Activated CD4-positive, alpha-beta T cell treated with anti-CD3 and anti-CD28 coated beads, Interleukin-2, amount 50 U/mL, for 24 hours (primary cell): ENCODE results near the gene MYOZ1.
"Not testable (repeated sequence)": the region's sequence is repeated elsewhere in the genome, so short reads cannot be mapped to it uniquely, and the experiment has no call there.

ENCODE experiments used
- DNase-seq, 2 donors: peaks; one replicate each; pipeline ENCODE4 v3.0.0-alpha.2; 2020; ENCODE audit warnings: low read depth in 1 of 2, low spot score in 1 of 2

MYOZ1 gene

DNA sequence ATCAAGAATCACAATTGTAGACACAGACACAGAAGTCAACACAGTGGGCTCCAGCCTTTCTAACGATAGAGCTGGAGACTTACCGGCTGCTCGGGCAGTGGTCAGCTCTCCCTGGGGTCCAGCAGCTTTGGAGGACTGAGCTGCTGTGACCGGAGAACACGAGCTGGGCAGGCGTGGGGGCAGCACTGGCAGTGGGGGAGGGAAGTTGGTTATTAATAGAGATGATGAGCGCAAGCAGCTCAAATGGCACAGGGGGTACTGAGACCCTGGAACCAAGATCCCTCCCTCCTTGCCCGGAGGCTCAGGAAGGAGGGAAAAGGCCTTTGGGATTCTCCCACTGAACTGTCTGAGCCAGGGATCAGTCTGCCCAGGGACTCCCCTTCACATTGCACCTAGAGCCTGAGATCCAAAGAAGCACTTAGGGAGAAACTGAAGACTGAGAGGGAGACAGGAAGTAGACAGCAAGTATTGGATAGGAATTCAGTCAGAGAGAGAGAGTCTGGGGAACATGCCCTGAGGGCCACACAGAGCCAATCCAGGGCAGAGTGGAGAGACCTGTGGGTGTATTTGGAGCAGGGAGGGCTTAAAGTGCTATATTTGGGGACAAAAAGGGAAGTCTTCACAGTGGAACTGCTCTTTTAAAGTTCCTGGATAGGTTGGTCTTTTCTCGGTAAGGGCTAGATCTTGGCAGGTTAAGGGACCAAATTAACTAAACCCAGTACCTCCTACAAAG, at the start of gene MYOZ1:
Gene MYOZ1 (minus strand): TSS at position 147 of the 733 bp plus-strand sequence. CDS start 1,457 bp downstream, outside the sequence.
- DNase-seq = no peak

DNA sequence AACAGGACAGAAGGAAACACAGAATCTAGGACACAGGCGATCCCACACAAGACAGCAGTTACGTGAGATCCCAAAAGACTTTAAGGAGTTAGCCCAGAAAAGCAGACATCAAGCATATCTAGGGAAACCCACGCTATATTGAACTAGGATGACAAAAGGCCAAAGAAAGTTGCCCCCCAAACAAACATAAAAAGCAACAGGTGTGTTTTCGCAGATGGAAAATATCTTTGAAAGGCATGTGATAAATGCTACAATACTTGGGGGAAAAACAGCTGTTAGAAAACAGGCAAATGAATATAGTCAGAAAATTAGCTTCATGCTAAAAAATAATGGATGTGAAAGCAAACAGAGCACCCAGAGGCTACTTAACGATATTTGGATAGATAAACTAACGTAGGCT, 49.5 kb upstream of the MYOZ1 start:
- DNase-seq = not testable (repeated sequence)

DNA sequence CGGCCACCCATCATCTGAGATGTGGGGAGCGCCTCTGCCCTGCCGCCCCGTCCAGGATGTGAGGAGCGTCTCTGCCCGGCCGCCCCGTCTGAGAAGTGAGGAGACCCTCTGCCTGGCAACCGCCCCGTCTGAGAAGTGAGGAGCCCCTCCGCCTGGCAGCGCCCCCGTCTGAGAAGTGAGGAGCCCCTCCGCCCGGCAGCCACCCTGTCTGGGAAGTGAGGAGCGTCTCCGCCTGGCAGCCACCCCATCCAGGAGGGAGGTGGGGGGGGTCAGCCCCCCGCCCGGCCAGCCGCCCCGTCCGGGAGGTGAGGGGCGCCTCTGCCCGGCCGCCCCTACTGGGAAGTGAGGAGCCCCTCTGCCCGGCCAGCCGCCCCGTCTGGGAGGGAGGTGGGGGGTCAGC, 48.3 kb upstream of the MYOZ1 start:
- DNase-seq = not testable (repeated sequence)

GRCh38 chr10:73687641-73688040, 46.4 kb upstream of the MYOZ1 start:
- DNase-seq = not testable (repeated sequence)

DNA sequence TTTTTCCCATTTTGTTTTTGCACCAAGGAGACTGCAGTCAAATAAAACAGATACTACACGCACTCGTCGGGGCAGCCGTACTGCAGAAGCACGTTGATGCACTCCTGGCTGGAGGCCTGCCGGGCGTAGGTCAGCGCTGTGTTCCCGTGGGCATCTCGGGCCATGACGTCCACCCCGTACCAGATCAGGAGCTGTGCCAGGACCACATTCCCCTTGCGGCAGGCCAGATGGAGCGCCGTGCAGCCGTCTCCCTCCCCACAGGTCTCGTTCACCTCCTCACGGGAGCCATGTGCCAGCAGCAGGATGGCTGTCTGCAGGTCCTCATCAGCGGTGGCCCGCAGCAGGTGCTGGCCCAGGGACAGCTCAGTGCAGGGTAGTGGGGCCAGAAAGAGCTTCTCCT, 33.3 kb upstream of the MYOZ1 start:
- not testable (repeated sequence) for DNase-seq

- not testable (repeated sequence) for DNase-seq
These were observed 27.1 kb upstream of the MYOZ1 start for GRCh38 chr10:73668378-73668777.

DNA sequence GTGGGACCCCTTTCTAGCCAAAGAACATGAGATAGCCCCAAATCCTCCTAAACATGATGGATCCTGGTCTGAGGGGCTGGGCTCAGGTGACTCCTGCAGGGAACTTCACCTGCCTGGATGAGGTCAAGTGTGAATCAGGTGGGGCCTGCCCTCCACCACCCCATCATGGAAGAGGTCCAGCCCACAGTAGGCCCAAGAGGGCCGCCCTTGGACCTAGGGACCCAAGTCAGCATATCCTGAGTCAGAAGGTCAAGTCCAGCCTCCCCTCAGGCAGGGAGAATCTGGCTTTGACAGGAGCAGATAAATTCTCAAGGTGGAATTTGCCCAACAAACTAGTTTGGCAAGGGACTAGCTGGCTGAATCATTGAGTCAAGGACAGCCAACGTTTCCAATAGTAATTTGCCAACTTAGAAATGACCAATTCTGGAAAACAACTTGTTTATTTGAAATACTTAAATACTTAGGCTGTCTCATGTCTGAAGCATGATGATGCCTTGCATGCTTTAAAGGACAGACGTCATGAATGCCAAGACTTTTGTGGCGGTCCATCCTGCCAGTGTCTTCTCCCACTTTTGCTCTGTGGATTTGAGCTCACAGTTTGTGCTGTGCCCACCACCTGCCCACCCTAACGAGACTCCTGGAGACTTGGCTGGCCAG, 25.0 kb upstream of the MYOZ1 start:
- DNase-seq = not testable (repeated sequence)

- not testable (repeated sequence) for DNase-seq
These were observed 24.3 kb upstream of the MYOZ1 start for GRCh38 chr10:73665581-73665980.

DNA sequence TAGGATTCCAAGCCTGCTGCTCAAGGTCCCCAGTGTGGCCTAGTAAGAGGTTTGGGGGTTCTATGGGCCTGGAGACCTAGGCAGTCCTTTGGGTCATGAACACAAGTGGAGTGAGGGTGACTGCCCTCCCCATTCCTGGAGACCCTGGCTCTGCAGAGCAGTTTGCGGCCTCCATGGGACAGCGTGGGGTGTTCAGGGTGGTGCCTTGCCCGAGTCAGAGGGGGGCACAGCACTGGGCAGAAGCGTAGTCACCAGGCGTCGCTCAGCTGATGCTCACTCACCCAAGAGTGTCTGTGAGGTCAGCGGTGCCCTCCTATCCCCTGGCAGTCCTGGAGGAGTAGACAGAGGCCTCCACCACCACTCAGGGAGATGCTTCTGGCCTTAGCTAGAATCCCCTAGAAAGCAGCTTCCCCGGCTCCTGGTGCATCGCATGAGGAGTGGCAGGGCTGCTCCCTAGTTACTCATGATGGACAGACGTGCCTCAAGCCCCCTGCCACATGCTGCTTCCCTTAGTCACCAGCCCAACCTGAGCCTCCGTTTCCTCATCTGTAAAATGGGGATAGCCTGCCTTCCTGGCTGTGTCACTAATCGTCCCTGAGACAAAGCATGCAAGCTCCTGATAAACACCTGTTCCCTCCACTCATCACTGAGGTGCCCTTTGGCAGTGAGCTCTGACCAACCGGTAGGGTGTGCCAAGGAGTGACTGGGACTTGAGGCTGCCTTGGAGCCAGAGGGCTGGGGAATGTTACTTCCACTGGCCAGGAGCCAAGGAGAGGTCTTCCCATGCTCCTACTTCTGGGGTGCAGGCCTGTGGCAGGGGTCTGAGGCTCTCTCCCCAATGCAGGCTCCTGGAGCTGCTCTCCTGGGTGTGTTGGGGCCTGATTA, 23.1 kb upstream of the MYOZ1 start:
- DNase-seq = not testable (repeated sequence)

DNA sequence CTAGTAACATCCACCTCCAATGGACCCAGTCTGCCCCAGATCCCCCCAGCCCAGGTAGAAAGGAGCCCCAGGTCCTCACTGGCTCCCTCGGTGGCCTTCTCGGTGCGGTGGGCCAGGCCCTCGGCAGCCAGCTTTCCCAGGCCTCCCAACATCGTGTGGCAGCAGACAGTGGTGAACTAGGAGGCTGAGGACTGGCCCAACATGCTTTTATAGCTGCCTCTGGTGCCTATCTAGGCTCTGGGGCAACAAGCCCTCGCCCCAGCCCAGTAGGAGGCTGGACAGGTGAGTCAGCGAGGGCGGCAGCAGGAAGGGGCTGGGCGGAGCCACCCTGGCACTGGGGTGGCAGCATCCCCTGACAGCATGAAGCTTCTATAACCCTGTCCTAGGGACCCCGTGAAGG, 22.3 kb upstream of the MYOZ1 start:
- DNase-seq = not testable (repeated sequence)

DNA sequence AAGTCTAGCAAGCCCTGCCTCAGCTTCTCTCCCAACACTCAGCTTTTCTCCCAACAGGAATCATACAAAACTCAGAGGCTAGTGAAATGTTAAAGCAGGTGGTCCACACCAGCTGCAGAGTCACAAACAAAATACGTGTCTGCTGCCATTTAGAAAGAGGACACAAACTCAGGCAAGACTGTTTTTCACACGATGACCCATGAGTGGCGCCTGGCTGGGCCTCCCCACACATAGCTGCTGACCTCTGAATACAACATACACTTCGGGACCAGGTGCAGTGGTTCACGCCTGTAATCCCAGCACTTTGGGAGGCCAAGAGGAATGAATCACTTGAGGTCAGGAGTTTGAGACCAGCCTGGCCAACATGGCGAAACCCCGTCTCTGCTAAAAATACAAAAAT, 21.4 kb upstream of the MYOZ1 start:
- DNase-seq = not testable (repeated sequence)

- DNase-seq = no peak
These were observed 14.7 kb upstream of the MYOZ1 start, which contains the start of gene SYNPO2L for GRCh38 chr10:73655990-73656298. TSS of gene SYNPO2L (minus strand) at chr10:73656029. CDS start at chr10:73655922, 107 bp downstream.

GRCh38 chr10:73655257-73655989, 14.1 kb upstream of the MYOZ1 start:
- no peak for DNase-seq

DNA sequence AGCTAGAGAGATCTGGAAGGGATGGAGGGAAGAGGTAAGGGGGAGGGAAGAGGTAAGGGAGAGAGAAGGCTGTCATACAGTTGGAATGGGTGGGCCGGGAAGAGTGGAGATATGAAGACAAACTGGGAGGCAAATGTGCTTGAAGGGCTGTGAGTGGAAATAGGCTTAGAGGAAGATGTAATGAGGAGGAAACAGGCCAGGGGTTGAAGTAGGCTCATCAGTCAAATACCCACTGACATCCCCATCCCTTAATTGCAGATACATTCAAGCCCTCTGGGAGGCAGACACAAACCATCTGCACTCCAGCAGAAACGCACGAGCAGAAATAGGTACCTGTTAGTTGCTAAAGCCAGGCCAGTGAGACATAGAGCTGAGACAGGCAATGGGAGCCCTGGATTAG, 12.4 kb upstream of the MYOZ1 start:
- no peak for DNase-seq

DNA sequence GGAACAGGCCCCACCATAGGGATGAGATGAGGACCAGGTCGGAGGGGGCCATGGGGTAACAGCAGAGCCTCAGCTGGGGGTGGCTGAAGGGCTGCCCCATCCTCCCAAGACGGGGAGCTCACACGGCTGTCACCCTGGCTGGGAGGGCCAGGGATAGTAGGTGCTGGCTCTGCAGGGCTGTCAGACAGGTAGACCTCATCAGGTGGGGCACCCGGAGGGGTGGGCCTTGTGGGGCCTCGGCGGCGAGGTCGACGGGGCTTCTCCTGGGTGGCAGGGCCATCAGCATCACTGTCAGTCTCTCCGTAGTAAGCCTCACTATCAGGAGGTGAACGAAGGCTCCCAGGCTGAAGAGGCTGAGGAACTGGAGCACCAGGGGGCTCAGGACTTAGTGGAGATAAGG, 11.9 kb upstream of the MYOZ1 start:
- no peak for DNase-seq

- DNase-seq = no peak
These were observed 9.5 kb upstream of the MYOZ1 start for GRCh38 chr10:73650537-73651331.

DNA sequence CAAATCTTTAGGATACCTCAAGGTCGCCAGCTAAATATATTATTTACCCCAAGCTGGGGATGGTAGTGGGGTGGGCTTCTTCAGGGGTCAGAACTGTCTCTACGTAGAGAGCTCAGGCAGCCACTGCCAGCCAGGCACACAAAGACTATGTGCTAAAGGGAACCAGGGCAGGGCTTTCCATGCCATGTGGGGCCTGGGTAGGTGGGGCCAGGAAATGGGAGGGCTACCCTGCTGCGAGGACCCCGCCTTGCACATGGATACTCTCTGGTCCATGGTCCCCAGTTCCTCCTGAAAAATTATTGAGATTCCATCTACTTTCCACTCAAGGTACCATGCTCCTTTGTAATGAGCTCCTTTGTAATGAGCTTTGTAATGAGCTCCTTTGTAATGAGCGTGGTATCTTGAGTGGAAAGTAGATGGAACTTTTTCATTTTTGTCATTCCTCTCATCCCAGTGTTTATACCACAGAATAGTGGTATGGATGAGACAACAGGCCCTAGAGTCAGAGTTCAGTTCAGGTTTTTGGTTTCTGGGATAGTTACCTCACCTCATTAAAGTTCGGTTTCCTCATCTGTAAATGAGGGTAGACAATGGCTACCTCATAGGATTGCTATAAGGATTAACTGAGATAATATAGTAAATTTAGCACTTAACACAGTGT, 8.7 kb upstream of the MYOZ1 start:
- DNase-seq = no peak

- DNase-seq = no peak
These were observed 7.9 kb upstream of the MYOZ1 start for GRCh38 chr10:73648975-73649829.
